Measurements from ENCODE around the gene HOMER2. TPM values are rescaled to one million over a fixed set of nuclear protein-coding genes. Genes with fewer than 3 reads are reported as not detected.

HOMER2 gene
- polyA plus RNA-seq, 1 experiment, result 0.83 TPM

DNA sequence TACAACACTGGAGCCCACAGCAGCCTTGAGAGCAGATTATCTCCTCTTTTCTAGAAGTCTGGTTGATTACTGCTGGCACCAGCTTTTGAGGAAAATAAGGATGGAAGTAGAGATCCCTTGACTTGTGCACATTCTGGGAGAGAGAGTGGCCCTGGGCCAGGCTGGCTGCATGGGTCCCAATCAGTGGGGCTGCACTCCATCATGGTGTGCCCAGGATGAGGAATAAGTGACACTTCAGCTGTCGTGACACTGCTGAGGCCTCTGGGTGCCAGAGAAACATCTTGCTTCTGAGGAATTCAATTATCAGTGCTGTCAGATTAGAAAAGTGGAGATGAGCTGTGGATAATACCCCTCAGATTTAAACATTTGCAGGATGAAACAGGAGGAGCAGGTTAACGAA is 42.6 kb upstream of the HOMER2 start:
- TF ChIP-seq, protein P1, sequence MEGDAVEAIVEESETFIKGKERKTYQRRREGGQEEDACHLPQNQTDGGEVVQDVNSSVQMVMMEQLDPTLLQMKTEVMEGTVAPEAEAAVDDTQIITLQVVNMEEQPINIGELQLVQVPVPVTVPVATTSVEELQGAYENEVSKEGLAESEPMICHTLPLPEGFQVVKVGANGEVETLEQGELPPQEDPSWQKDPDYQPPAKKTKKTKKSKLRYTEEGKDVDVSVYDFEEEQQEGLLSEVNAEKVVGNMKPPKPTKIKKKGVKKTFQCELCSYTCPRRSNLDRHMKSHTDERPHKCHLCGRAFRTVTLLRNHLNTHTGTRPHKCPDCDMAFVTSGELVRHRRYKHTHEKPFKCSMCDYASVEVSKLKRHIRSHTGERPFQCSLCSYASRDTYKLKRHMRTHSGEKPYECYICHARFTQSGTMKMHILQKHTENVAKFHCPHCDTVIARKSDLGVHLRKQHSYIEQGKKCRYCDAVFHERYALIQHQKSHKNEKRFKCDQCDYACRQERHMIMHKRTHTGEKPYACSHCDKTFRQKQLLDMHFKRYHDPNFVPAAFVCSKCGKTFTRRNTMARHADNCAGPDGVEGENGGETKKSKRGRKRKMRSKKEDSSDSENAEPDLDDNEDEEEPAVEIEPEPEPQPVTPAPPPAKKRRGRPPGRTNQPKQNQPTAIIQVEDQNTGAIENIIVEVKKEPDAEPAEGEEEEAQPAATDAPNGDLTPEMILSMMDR (IDR thresholded peaks at IDR 0.05; ENCODE audit: insufficient read depth, low read depth, low read length), result no peak
- Histone ChIP-seq H3K27me3 (ENCODE audit: control insufficient read depth, insufficient read depth, low read length) (no peaks in the 10 kb centered on the region), H3K36me3 (ENCODE audit: control insufficient read depth, insufficient read depth, low read length) (0 out of 2 replicates have a peak, but pooled peaks cover 1% of the 10 kb centered on the region), H3K4me3 (ENCODE audit: low read depth, low read length) (no peak overlapping the region)
- DNase-seq (ENCODE audit: low read depth), result no peak
- ChIA-PET POLR2A (no interaction called here), CTCF (interaction anchor here (1.7 kb wide), 1 partner anchor 10 kb away, joined by 3 read pairs; no protein-coding TSS in a partner anchor)

DNA sequence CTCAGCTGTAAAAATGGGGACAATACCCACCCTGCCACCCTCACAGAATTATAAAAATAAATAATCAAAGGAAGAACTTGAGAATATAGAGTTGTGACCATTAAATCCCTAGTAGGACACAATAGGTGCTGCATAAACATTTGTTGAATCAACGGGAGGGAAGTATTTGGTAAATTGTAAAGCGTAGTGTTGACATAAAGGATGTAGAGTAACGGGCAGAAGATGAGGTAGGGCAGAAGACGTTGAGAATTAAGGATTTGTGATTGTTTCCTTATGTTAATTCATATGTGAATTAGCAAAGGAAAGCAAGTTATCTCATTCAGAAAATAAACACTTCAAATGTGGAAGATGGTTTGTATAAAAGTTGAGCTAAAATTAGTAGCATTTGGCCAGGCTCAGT is 40.6 kb upstream of the HOMER2 start:
- ChIA-PET POLR2A (no interaction called here), CTCF (interaction anchor here (0.7 to 2.1 kb wide), 4 partner anchors 18 to 462 kb away, joined by 3 to 7 read pairs (median 3); partner anchors contain the start of gene C15orf40)
- 0 out of 2 replicates have a peak, but pooled peaks cover 1% of the 10 kb centered on the region for H3K36me3 ChIP-seq (ENCODE audit: control insufficient read depth, insufficient read depth, low read length)
- H3K27me3 ChIP-seq (ENCODE audit: control insufficient read depth, insufficient read depth, low read length), result no peaks in the 10 kb centered on the region
- H3K4me3 ChIP-seq (ENCODE audit: low read depth, low read length), result no peak overlapping the region
- DNase-seq (ENCODE audit: low read depth), result no peak
- TF ChIP-seq, protein P1 (IDR thresholded peaks at IDR 0.05; ENCODE audit: insufficient read depth, low read depth, low read length), result no peak

DNA sequence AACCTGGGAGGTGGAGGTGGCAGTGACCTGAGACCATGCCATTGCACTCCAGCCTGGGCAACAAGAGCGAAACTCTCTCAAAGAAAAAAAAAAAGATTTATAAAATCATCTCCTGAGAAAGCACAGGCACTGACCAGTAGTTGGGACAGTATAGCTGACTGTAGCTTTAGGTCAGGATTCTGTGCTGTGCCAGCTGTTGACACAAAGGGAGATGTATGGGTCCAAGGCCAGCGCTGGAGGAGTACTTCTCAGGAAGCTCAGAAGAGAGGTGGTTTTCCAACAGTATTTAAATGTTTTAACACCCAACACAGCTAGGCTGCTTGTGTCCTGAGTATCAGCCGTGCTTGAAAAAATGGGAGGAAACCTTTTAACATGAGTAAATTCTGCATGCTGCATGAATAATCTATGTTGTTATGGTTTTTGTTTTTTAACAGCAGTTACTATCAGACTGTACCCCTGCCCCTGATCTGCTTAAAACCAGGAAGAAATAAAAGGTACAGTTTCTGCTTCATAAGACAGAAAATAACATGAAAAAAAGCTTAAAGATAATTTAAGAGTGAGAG is 40.0 kb upstream of the HOMER2 start:
- TF ChIP-seq, protein P1 (IDR thresholded peaks at IDR 0.05; ENCODE audit: insufficient read depth, low read depth, low read length), result no peak
- no peak for DNase-seq (ENCODE audit: low read depth)
- Histone ChIP-seq H3K36me3 (ENCODE audit: control insufficient read depth, insufficient read depth, low read length) (0 out of 2 replicates have a peak, but pooled peaks cover 1% of the 10 kb centered on the region), H3K4me3 (ENCODE audit: low read depth, low read length) (no peak overlapping the region), H3K27me3 (ENCODE audit: control insufficient read depth, insufficient read depth, low read length) (no peaks in the 10 kb centered on the region)
- ChIA-PET CTCF (interaction anchor here (0.7 to 2.1 kb wide), 4 partner anchors 18 to 462 kb away, joined by 3 to 7 read pairs (median 3); partner anchors contain the start of gene C15orf40), POLR2A (no interaction called here)

DNA sequence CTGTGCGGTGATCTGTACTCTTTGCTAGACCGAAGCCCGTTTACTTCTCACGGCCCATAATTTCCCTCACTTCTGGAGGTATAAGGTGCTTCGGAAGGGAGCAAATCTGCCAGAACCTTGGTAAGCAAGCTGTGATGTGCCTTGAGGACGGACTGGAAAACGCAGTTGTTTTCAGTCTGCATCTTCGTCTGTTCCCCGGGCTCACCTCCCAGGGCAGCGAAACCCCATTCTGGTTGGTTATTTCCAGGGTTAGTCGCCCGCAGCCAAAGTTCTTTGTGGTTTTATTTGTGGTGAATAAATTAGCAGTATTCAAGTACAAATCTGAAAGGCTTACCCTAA is 33.9 kb upstream of the HOMER2 start:
- Histone ChIP-seq H3K4me3 (ENCODE audit: low read depth, low read length) (peak overlapping the region; percentile 83), H3K27me3 (ENCODE audit: control insufficient read depth, insufficient read depth, low read length) (no peaks in the 10 kb centered on the region), H3K36me3 (ENCODE audit: control insufficient read depth, insufficient read depth, low read length) (0 out of 2 replicates have a peak, but pooled peaks cover under 1% of the 10 kb centered on the region)
- no peak for DNase-seq (ENCODE audit: low read depth)
- ChIA-PET CTCF (interaction anchor here (0.9 to 1.7 kb wide), 2 partner anchors 13 to 455 kb away, joined by 3 to 6 read pairs; no protein-coding TSS in a partner anchor), POLR2A (interaction anchor here (0.6 kb wide), 1 partner anchor 256 kb away, joined by 3 read pairs; no protein-coding TSS in a partner anchor)
- TF ChIP-seq, protein P1 (IDR thresholded peaks at IDR 0.05; ENCODE audit: insufficient read depth, low read depth, low read length), result no peak

DNA sequence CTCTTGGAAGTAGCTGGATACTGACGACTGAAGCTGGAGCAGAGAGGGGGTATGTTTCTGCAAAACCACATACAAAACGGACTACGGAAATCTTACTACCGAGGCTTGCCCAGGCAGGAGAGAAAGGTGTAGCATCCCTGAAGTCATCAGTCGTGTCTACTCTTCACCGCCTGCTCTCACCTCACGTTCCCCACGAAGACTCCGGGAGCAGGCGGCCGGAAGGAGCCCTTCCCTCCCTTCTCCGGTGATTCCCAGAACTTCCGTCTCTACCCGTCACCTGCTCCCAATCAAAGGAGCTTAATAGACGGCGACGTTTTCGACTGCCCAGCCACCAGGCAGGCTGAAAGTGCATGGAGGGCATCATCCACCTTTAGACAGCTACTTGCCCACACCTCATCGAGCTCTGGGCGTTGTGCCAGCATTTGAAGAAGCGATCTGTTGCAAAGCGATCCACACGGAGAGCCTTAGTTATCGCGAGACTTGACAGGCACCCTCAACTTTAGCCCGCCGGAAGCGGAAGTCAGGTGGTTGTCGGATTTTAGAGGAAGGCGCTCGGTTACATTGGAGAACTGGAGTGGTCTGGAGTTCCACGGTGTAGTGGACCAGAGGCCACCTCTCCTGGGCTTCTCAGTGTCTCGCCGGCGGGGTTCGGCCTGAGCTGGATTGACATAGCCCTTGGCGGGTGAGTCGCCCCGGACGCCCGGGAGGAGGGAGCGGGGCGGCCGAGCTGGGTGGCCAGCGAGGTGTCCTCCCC is 33.3 kb upstream of the HOMER2 start, which contains the start of gene RAMAC:
Gene RAMAC (plus strand): TSS at position 523 of the 754 bp plus-strand sequence. CDS start 2,809 bp downstream, outside the sequence.
- DNase-seq (ENCODE audit: low read depth), result peak; percentile 66
- H3K27me3 ChIP-seq (ENCODE audit: control insufficient read depth, insufficient read depth, low read length), result no peaks in the 10 kb centered on the region
- CTCF ChIA-PET, result interaction anchor here (0.9 to 1.7 kb wide), 2 partner anchors 14 to 455 kb away, joined by 3 to 6 read pairs; no protein-coding TSS in a partner anchor
- POLR2A ChIA-PET, result interaction anchor here (0.6 kb wide), 1 partner anchor 256 kb away, joined by 3 read pairs; no protein-coding TSS in a partner anchor
- TF ChIP-seq, protein P1 (IDR thresholded peaks at IDR 0.05; ENCODE audit: insufficient read depth, low read depth, low read length), result no peak
- peak within 1 kb of the TSS; percentile 83 for H3K4me3 ChIP-seq (ENCODE audit: low read depth, low read length)
- no peaks in the 10 kb centered on the region for H3K36me3 ChIP-seq (ENCODE audit: control insufficient read depth, insufficient read depth, low read length)

All from BJ (cell line).